Spleen (tissue), 11 donors: ENCODE results near the gene IL13RA1. TPM values are rescaled to one million over a fixed set of nuclear protein-coding genes. Genes with fewer than 3 reads are reported as not detected.
A peak's percentile ranks its signal among the peaks of the same experiment; 100 is the strongest.
"Not testable (repeated sequence)": the region's sequence is repeated elsewhere in the genome, so short reads cannot be mapped to it uniquely, and the experiment has no call there.

ENCODE experiments used
- DNase-seq: peaks from one replicate; pipeline ENCODE4 v3.0.0-alpha.2; 2020
- H3K27ac ChIP-seq, 8 donors: fragments of 200-600 bp; sonication (generic) in 7 of 8; 1 replicate in 4 of 8; 2 replicates in 4 of 8; pipeline versions ENCODE4 v1.5.0 to v1.8.0; 2016 to 2021; ENCODE audit warnings: inconsistent platforms in 4 of 8, mild to moderate bottlenecking in 4 of 8, moderate library complexity in 1 of 8
- H3K27me3 ChIP-seq, 7 donors: fragments of 200-600 bp; sonication (generic) in 6 of 7; replicated peaks in 1 of 7; 1 replicate in 4 of 7; 2 replicates in 3 of 7; pipeline versions ENCODE4 v1.5.0 to v1.8.0; 2016 to 2021; ENCODE audit warnings: inconsistent platforms in 3 of 7, mild to moderate bottlenecking in 1 of 7
- H3K36me3 ChIP-seq, 6 donors: fragments of 200-600 bp; sonication (generic) in 5 of 6; 1 replicate in 4 of 6; 2 replicates in 2 of 6; pipeline versions ENCODE4 v1.5.0 to v1.8.0; 2016 to 2021; ENCODE audit warnings: inconsistent platforms in 2 of 6
- H3K4me1 ChIP-seq, 6 donors: fragments of 200-600 bp; sonication (generic) in 5 of 6; 1 replicate in 3 of 6; 2 replicates in 3 of 6; pipeline versions ENCODE4 v1.5.0 to v1.8.0; 2016 to 2021; ENCODE audit warnings: inconsistent platforms in 3 of 6
- H3K4me3 ChIP-seq, 8 donors: fragments of 200-600 bp; sonication (generic) in 7 of 8; 1 replicate in 4 of 8; 2 replicates in 4 of 8; pipeline versions ENCODE4 v1.5.0 to v1.8.0; 2016 to 2021; ENCODE audit warnings: inconsistent platforms in 4 of 8, mild to moderate bottlenecking in 4 of 8, moderate library complexity in 2 of 8
- H3K9me3 ChIP-seq, 8 donors: fragments of 200-600 bp; sonication (generic) in 7 of 8; 1 replicate in 4 of 8; 2 replicates in 4 of 8; pipeline versions ENCODE4 v1.5.0 to v1.8.0; 2016 to 2021; ENCODE audit warnings: inconsistent platforms in 4 of 8
- CTCF ChIP-seq, 11 experiments: fragments of 200-600 bp in 7 of 11; fragments of 450-650 bp in 4 of 11; sonication (generic) in 4 of 11; IDR thresholded peaks in 8 of 11; conservative IDR thresholded peaks in 3 of 11; 1 replicate in 7 of 11; 2 replicates in 4 of 11; pipeline versions ENCODE4 v1.4.0 to v1.8.0; 2016 to 2021; ENCODE audit warnings: antibody characterized with exemption in 11 of 11, inconsistent platforms in 4 of 11, mild to moderate bottlenecking in 1 of 11
- POLR2A ChIP-seq, 3 donors: fragments of 450-650 bp; IDR thresholded peaks; one replicate each; pipeline ENCODE4 v1.5.1; 2017; ENCODE audit warnings: antibody characterized with exemption in 3 of 3, mild to moderate bottlenecking in 1 of 3
- POLR2AphosphoS5 ChIP-seq, 3 donors: sonication (generic); formaldehyde crosslinking; IDR thresholded peaks; one replicate each; pipeline ENCODE4 v1.5.1; 2017; ENCODE audit warnings: antibody characterized with exemption in 3 of 3
- WGBS, 5 donors: extraction: QIAGEN DNeasy Blood & Tissue Kit in 3 of 5; methylation state at CpG; one replicate each; pipeline versions ENCODE4 v1.1.5 to v1.1.7; 2013 to 2018; 5-methylcytosine and 5-hydroxymethylcytosine counted together
- intact Hi-C: fragments of 100-400 bp; cut with DNase I; formaldehyde crosslinking; loops from one replicate; pipeline ENCODE4 v1.15.0; 2023; ENCODE audit warnings: low total_unique reads
- polyA plus RNA-seq, 3 donors: library from polyadenylated mRNA; stranded (reverse); fragments of 200-250 nt; gene quantifications; one replicate each; pipeline ENCODE4 v1.2.1, GENCODE V29; 2013
- total RNA-seq, 7 donors: library from RNA; depleted of rRNA in 3 of 7; stranded (reverse); fragments of >200 nt in 3 of 7; fragmentation: NEBNext Ultra II Directional in 4 of 7; extraction: Animal tissue kit (Norgen Biotek cat#: 25700) in 4 of 7; gene quantifications; one replicate each; pipeline versions ENCODE4 v1.1.0 to v1.2.1, GENCODE V29; 2016 to 2021
- donor health status: healthy with polysubstance abuse.
- donor health status: DM: no; HTN: no; CAD: no; lungs with moderate emphysema.
- donor health status: DM: no; HTN: no; CAD: no.
- donor health status: Bipolar disorder and iron deficiency.
- donor health status: healthy.
- donor health status: DM: no; HTN: no; CAD: no.
- donor health status: DM: yes; HTN: yes; CAD: no.

The IL13RA1 gene
- total and polyA plus RNA-seq, 10 donors: 17.5 to 67.1 (median 45.4) TPM

DNA sequence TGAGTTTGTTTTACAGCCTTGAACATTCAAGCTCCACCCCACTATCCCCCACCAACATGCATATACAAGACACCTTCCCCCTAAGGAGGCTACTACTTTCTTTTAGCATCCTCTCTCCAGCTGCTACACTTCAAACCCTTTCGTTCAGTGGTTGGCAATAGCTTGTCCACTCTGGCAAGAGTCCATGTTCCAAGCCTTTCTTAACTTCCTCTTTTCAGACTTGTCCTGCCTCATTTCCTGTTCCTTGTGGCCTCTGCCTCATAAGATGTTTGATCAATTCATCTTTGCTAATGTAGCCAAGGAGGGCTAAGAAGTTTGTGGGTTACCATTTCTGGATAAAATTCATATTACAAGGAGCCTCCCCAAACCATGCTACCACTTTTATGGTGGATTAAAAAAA, 75.5 kb downstream of the IL13RA1 start:
- 8 to 52% (median 14%) methylated on average over 1 of the region's 1 CpG for whole genome bisulfite sequencing, 5 donors
- peak in 1 of 3 donors; percentile 40 for TF ChIP-seq POLR2AphosphoS5 (IDR thresholded peaks at IDR 0.05)
- no peak for TF ChIP-seq CTCF (IDR thresholded peaks at IDR 0.05 in 8 of 11, conservative IDR thresholded peaks at IDR 0.05 in 3 of 11)
- TF ChIP-seq POLR2A (IDR thresholded peaks at IDR 0.05): no peak
- H3K27me3 ChIP-seq: no peaks in the 10 kb centered on the region
- DNase-seq: no peak
- H3K9me3 ChIP-seq: no peaks in the 10 kb centered on the region
- intact Hi-C loops: loop anchor here (10.0 kb wide), 1 partner anchor 168 kb away; no protein-coding TSS in a partner anchor
- peak overlapping the region in 1 of 8 donors; percentile 38 for H3K27ac ChIP-seq
- no peaks in the 10 kb centered on the region for H3K4me1 ChIP-seq
- no peak overlapping the region for H3K4me3 ChIP-seq
- no peaks in the 10 kb centered on the region for H3K36me3 ChIP-seq

DNA sequence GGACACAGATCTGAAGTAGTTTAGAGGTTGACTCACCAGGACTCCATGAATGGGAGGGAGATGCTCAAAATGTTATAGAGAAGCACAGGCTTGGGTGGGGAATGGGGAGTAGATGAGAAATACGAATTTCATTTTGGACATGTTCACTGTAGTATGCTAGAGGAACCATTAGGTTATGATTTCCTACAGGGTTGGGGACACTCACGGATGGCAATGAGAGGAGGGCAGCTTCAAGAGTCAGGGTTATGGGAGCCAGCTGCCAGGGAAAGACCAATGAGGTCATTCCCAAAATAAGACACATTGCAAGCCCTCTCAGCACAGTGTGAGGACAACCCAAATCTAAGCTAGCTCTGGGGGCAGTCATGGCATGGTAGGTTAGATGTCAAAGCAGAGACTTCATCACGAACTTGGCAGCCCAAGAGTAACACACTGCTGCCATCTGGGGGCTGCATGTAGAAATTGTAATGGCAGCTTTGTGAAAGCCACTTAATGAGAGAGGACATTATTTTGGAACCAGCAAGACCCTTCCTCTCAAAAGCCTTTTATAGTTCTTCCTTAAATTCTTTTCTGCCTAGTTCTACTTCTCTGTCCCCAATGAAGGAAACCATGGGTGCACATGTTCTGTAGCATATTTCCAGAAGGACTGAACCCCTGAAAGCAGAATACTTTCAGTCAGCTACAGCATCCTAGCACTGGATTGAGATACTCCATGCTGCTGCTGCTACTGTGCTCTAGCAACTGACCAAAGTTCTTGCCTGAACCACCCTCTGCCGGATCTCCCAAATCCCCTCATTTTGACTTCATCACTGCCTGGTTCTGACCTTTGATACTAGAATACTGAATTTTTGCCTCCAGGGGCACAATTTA, 80.0 kb downstream of the IL13RA1 start:
- intact Hi-C loops: loop anchor here (10.0 kb wide), 1 partner anchor 173 kb away; no protein-coding TSS in a partner anchor
- peak; percentile 72 for DNase-seq
- no peaks in the 10 kb centered on the region for H3K4me1 ChIP-seq
- no peaks in the 10 kb centered on the region for H3K36me3 ChIP-seq
- TF ChIP-seq POLR2A (IDR thresholded peaks at IDR 0.05) (no peak), CTCF (IDR thresholded peaks at IDR 0.05 in 8 of 11, conservative IDR thresholded peaks at IDR 0.05 in 3 of 11) (peak; percentile 33 to 69 (median 60))
- H3K4me3 ChIP-seq: no peak overlapping the region
- 34 to 53% (median 40%) methylated on average over 4 of the region's 4 CpGs for WGBS, 5 donors
- no peaks in the 10 kb centered on the region for H3K9me3 ChIP-seq
- no peak overlapping the region for H3K27ac ChIP-seq
- H3K27me3 ChIP-seq: peaks cover 0 to 7% (median 0%) of the 10 kb centered on the region in 7 donors

DNA sequence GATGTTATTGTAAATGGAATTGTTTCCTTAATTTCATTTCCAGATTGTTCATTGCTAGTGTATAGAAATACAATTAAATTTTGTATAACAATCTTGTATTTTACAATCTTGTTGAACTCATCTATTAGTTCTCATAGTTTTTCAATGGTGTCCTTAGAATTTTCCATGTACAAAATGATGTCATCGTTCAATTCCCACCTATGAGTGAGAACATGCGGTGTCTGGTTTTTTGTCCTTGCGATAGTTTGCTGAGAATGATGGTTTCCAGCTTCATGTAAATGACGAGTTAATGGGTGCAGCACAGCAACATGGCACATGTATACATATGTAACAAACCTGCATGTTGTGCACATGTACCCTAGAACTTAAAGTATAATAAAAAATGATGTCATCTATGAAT, 89.9 kb downstream of the IL13RA1 start:
- 82 to 92% (median 91%) methylated on average over 4 of the region's 4 CpGs for WGBS, 5 donors
- H3K9me3 ChIP-seq, H3K4me1 ChIP-seq, intact Hi-C loops, DNase-seq, H3K27me3 ChIP-seq, H3K27ac ChIP-seq, H3K4me3 ChIP-seq, H3K36me3 ChIP-seq: not testable (repeated sequence)

GRCh38 chrX:118823263-118824172, 96.1 kb downstream of the IL13RA1 start, which contains the start of gene ZCCHC12:
ZCCHC12 (plus strand) TSS chrX:118823824; CDS start chrX:118825245, 1,421 bp downstream.
- intact Hi-C loops: no loop called here

More at GRCh38 chrX:118823263-118824172, 96.1 kb downstream of the IL13RA1 start, which contains the start of gene ZCCHC12:
- Histone ChIP-seq H3K9me3 (peaks cover 0 to 5% (median 0%) of the 10 kb centered on the region in 8 donors), H3K27ac (no peak within 1 kb of the TSS), H3K36me3 (no peaks in the 10 kb centered on the region), H3K27me3 (peaks cover 0 to 57% (median 49%) of the 10 kb centered on the region in 7 donors), H3K4me3 (peak within 1 kb of the TSS in 6 of 8 donors; percentile 6 to 58 (median 20)), H3K4me1 (peaks cover 0 to 27% (median 17%) of the 10 kb centered on the region in 6 donors)
- WGBS, 5 donors: 4 to 50% (median 6%) methylated on average over 23 to 51 of the region's 51 CpGs
- DNase-seq: peak; percentile 80
- no peak for TF ChIP-seq CTCF (IDR thresholded peaks at IDR 0.05 in 8 of 11, conservative IDR thresholded peaks at IDR 0.05 in 3 of 11)
- TF ChIP-seq POLR2AphosphoS5 (IDR thresholded peaks at IDR 0.05): peak in 2 of 3 donors; percentile 43 to 51
